Frontal cortex (tissue), 4 donors: ENCODE results near the gene SBK3. TPM values are rescaled to one million over a fixed set of nuclear protein-coding genes. Genes with fewer than 3 reads are reported as not detected.
A peak's percentile ranks its signal among the peaks of the same experiment; 100 is the strongest.
"Not testable (repeated sequence)": the region's sequence is repeated elsewhere in the genome, so short reads cannot be mapped to it uniquely, and the experiment has no call there.

Experiments used
- DNase-seq, 2 donors: peaks; one replicate each; pipeline ENCODE4 v3.0.0; 2012; ENCODE audit warnings: low spot score in 2 of 2
- FAIRE-seq: peaks from 2 replicates; lab custom pipeline; 2012; peaks lifted over from hg19 to GRCh38; lab: Jason Lieb, UNC
- total RNA-seq: library from RNA; depleted of rRNA; stranded (reverse); fragments of >200 nt; gene quantifications from one replicate; pipeline ENCODE4 v1.2.3, GENCODE V29; 2014
- donor health status: control.
- donor health status: control.
- donor health status: control.

SBK3 gene
- total RNA-seq, 1 donor from 2014 or later: not detected

DNA sequence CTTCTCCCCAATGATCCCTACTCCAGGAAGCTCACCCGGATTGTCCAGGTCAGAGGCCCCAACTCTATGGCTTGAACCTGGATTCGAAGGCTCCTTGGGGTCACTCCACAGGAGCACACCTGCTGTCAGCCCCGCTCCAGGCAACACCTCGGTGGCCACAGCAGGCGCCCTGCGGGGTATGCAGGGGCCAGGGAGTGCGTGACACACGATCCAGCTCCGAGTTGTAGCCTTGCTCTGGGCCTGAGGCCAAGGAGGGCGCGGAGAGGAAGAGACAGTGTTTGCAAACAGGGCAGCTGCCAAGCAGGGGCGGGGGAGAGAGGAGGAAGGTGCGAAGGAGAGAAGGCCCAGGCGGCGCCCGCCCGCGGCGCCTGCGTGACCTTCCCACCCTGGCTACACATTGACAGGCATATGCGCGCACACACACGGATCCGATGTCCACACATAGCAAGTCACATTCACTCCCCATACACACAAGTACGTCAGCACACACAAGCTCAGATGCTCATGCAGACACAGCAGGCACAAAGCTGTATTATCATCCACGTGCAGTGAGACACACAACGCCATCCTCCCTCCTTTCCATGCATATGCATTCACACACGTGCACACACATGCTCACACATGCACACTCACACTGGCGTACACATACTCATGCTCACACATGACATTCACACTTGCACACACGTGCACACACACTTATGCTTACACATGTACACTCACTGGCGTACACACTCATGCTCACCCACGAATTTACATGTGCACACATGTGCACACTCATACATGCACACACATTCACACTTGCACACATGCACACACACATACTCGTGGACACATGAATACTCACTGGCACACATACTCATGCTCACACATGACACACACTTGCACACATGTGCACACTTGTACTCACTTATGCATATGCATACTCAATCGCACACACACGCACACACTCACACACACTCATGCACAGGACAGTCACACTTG lies 18.8 kb downstream of the SBK3 start:
- no peak for FAIRE-seq
- DNase-seq: no peak

DNA sequence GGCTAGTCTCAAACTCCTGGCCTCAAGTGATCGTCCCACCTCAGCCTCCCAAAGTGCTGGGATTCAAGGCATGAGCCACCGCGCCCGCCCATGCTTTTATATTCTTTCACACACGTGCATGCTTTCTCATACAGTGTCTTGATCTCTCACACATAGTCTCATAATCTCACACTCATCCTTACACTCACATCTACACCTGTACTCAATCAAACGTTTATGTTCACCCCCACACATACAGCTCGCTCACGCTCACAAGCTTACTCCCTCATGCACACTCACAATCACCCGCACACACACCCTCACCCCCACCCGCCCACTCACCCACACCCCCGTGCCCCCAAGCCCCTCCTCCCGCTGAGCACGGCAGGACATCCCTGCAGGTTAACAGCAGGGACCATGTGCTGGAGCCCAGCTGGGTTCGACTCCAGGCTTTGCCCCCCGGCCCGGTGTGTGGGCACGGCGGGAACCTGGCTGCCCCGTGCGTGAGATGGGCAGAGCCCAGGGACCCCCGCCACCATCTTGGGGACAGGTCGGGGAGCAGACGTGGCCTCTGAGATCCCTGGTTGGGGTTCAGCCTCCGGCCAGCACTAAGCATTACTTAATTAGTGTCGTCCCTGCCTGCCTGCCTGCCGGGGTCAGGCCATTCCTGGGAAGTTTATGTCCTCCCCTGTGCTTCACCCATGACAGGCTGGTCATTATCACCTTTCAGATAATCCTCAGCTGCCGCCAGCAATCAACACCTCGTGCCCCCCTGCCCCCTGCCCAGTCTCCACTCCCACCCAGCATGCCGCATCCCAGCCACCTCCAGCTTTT lies 19.8 kb downstream of the SBK3 start:
- FAIRE-seq: no peak
- no peak for DNase-seq

DNA sequence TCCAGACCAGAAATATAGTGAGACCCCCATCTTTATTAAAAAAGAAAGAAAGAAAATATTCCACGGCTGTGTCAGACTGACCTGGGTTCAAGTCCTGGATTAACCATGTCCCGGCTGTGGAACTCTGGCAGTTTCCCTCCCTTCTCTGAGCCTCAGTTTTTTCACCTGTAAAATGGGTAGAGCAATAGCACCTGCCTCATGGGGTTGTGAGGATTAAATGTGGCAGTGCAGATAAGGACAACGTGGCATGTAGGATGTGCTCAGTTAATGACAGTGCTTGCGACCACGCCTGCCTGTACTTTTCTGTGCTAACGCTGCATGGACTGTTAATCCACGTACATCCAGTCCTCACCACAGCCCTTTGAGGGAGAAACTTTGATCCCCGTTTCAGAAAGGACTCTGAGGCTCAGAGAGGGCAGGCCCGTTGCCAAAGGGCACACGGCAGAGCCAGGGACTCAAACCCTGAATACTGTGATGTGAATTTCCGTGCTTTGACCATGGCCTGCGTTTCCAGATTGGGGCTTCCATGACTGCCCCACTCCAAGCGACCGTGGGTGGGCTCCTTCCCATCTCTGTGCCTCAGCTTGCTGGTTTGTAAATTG lies 24.6 kb downstream of the SBK3 start:
- DNase-seq (no peak), FAIRE-seq (no peak)

DNA sequence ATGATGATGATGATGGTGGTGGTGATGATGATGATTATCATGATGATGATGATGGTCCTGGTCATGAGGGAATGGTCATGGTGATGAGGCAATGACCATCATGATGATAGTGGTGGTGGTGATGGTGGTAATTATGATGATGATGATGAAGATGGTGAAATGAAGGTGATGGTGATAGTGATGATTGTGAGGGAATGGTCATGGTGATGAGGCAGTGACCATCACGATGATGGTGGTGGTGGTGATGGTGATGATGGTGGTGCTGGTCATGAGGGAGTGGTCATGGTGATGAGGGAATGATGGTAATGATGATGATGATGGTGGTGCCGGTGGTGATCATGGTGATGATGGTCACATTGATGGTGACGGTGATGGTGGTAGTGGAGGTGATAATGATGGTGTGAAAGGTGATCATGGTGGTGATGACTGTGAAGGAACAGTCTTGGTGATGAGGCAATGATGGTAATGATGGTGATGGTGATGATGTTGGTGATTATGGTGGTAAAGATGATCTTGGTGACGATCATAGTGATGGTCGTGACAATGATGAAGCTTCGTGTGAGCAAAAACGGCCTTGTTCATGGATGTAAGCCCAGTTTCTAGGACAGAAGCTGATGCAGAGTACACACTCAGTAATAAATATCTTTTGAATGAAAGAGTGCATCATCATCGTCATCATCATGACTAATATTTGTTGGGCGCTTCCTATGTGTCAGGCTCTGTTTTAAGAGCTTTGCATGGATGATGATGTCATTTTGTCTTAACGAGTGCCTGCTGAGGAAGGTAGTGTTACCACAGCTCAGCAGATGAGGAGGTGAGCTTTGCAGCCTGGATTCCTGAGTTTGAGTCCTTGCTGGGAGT lies 25.7 kb downstream of the SBK3 start:
- DNase-seq: no peak
- no peak for FAIRE-seq

DNA sequence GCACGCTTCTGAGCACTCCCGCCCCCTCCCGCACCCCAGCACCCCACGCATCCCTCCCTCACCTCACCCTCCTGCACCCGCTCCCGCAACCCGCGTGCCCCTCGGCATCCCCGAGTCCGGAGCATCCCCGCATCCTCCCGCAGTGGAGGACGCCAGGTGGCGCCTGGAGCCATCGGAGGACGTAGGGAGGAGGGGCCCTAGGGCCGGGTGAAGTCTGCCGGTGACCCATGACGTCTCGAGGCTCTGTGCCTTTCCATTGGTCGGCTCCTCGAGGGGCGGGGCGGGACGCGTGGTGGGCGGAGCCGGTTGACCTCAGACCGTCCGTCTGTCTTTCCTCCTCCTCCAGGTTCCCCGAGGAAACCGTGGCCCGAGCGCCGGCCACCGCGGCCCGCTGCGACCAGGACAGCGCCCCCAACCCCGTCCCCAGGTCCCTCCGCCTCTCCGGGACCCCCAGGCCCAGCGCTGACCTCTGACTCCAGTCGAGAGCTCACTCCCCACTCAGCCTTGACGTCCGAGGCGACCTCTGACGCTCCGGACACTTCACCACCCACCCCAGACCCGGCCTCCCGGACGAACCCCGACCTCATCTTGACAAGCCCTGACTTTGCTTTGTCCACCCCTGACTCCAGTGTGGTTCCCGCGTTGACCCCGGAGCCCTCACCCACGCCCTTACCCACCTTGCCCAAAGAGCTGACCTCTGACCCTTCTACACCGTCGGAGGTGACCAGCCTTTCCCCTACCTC lies 28.3 kb downstream of the SBK3 start:
- FAIRE-seq (peak; percentile 26), DNase-seq (peak; percentile 100)

DNA sequence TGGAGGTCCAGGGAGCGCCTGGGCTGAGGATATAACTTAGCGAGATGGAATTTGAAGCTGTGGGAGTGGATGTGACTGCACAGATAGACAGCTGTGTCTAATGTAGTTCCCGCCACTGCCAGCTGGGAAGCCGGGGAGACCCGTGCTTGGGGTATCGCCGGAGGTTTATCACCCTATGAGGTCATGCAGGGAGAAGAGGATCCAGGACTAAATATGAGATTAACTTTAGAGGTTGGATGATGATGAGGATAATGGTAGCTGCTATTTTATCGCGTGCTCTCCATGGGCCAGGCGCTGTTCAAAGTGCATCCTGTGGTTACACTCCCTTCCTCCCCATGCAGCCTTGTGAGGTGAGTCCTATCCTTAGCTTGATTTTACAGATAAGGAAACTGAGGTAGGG lies 37.2 kb downstream of the SBK3 start:
- FAIRE-seq (no peak), DNase-seq (no peak)

DNA sequence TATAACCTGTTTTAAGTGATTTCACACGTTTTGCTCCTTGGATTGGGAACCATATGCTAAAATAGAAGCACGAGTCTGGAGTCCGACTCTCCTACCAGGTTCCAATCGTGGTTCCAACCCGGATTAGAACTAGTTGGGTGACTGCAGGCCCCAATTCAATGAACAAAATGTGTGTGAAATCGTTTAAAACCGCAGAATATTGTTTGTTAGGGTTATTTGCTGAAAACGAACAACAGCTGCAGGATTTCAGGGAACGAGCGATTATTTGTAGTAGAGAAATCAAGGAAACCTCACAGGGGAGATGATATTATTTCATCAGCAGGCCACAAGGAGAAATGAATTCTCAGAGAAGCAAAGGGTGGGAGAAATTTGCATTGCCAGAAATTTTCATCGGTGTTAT lies 40.4 kb downstream of the SBK3 start:
- no peak for FAIRE-seq
- DNase-seq: no peak

DNA sequence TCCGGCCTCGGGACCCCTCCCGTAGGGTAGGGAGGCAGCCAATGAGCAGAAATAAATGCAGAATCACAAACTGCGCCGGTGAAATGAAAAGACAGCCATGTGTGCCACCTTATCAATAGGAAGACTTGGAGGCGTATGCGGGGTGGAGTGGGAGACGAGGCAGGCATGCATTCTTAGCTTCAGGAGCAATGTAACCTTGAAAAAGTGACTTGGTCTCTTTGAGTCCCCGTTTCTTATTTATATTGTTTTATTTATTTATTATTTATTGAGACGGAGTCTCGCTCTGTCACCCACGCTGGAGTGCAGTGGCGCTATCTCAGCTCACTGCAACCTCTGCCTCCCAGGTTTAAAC lies 41.1 kb downstream of the SBK3 start:
- FAIRE-seq: no peak
- no peak for DNase-seq

DNA sequence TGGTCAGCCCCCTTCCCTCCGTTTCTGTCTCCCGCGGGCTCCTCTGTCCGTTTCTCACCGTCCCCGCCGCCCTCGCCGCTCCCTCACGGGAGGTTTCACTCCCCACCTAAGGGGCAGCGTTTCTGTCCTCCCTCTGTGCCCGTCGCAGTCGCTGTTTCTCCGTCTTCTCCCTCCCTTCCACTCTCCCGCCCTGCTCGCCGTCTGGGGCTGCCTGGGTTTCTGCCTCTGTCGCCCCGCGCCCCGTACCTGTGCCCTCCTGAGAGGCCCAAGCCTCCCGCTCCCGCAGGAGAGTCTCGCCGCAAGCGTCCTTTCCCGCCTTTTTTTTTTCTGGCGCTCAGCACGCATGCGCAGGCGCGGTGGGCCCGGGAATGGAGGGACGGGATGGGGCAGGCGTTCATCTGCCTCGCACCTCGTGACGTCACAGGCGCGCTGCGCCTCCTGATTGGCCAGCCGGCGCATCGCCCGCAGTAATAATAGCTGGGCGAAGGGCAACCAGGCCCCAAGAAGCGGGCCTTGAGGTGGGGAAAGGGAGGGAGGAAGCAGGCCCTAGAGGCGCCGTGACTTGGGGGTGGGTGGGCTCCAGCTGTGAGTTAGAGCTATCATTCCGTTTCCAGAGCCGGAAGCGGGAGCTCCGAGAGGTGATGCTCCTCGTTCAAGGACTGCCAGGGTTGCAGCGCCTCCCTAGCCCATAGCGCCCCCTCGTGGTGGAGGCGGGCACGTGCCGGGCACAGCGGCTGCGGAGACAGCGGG lies 41.7 kb downstream of the SBK3 start:
- DNase-seq (peak; percentile 96 to 100), FAIRE-seq (no peak)

DNA sequence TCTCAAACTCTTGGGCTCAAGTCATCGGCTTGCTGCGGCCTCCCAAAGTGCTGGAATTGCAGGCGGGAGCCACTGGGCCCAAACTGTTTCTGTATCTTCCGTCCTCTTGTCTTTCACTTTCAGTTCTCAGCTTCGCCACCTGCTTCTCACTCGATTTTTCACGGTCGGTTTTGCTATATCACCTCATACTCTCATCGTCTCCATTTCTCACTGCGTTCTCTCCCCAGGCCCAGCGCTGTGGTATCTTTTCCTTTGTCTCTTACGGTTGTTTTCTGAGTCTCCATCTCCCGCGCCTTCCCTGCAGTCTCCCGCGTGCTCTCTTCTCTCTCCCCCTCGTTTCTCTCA lies 42.2 kb downstream of the SBK3 start:
- DNase-seq (no peak), FAIRE-seq (no peak)

DNA sequence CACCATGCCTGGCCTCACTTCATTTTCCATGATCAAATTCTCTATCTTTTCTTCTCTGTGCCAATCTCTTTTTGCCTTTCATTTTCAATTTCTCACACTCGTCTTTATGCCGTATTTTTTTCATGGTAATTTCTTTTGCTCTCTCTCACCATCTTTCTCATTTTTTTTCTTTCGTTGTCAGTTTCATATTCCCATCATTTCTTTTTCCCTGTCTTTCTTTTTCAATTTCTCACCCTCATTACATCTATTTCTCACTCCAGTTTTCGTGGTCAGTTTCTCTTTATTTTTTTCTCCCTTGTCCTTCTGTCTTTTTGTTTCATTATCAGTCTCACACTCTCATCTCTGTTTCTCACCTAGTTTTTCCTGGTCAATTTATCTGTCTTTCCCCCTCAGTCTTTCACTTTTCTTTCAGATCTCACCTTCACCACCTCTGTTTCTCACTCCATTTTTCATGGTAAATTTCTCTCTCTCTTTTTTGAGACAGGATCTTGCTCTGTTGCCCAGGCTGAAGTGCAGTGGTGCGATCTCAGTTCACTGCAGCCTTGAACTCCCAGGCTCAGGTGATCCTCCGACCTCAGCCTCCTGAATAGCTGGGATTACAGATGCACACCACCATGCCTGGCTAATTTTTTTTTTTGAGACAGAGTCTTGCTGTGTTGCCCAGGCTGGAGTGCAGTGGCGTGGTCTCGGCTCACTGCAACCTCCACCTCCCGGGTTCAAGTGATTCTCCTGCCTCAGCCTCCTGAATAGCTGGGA lies 43.0 kb downstream of the SBK3 start:
- no peak for DNase-seq
- FAIRE-seq: no peak

DNA sequence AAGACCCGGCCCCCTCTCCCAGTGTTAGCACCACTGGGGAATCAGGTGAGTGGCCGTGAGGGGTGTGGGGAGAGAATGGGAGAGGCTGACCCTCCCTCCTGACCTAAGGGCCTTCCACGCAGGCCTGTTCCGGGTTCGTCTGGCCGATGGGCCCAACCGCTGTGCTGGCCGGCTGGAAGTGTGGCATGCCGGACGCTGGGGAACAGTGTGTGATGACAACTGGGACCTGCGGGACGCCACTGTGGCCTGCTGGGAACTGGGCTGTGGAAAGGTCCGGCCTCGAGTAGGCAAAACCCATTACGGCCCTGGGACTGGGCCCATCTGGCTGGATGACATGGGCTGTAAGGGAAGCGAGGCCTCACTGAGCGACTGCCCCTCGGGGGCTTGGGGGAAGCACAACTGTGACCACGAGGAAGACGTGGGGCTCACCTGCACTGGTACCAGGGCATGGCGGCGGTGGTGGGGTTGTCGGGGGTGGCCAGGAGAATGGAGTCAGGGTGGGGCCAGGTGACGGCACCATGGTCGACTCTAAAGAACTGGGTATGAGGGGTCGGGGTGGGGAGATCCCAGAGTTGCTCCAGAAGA lies 44.9 kb downstream of the SBK3 start:
- FAIRE-seq (no peak), DNase-seq (no peak)

DNA sequence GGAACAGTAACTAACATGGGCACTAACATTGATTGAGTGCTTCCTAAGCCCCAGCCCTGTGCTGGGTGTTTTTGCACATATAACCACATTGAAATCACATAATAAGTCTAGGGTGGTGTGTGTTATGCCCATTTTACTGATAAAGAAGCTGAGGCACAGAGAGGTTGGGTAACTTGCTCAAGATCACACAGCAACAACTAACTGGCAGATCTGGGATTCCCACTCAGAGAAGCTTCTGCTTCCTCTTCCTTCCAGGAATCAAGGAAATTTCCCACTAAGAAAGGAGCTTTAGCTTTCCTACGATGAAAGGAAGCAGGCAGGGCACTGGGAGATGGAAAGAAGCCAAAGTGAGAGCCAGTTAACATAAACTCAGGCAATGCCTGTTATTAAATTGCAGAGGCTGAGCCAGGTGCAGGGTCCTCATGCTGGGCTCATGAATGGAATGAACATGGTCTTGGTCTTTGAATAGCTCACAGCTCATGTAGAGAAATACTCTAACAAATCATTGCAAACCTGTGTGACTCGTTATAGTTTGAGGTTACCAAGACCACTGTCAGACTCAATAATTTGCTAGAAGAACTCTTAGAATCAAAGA lies 47.0 kb downstream of the SBK3 start:
- DNase-seq (no peak), FAIRE-seq (no peak)

DNA sequence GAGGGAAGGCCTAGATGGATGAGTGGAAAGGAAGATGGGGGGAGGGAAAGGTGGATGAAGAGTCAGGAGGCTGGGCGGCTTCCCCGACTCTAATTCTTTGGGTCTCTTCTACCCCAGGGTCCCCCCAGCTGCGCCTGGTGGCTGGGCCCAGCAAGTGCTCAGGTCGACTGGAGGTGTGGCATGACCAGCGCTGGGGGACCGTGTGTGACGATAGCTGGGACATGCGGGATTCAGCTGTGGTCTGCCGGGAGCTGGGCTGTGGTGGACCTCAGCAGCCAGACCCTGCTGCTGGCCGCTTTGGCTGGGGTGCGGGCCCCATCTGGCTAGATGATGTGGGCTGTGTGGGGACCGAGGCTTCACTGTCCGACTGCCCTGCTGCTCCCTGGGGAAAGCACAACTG lies 47.6 kb downstream of the SBK3 start:
- FAIRE-seq: no peak
- no peak for DNase-seq

DNA sequence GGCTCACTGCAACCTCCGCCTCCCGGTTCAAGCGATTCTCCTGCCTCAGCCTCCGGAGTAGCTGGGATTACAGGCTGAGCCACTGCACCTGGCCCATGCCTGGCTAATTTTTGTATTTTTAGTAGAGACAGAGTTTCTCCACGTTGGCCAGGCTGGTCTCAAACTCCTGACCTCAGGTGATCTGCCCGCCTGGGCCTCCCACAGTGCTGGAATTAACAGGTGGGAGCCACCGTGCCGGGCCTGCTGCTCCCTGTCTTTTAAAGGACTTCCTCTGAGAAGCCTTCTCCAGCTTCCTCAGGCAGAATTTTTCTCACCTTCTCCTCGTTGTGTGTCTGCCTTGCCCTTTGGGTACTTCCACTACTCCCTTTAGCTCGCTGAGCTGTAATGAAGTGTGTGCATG lies 48.5 kb downstream of the SBK3 start:
- DNase-seq, FAIRE-seq: not testable (repeated sequence)

DNA sequence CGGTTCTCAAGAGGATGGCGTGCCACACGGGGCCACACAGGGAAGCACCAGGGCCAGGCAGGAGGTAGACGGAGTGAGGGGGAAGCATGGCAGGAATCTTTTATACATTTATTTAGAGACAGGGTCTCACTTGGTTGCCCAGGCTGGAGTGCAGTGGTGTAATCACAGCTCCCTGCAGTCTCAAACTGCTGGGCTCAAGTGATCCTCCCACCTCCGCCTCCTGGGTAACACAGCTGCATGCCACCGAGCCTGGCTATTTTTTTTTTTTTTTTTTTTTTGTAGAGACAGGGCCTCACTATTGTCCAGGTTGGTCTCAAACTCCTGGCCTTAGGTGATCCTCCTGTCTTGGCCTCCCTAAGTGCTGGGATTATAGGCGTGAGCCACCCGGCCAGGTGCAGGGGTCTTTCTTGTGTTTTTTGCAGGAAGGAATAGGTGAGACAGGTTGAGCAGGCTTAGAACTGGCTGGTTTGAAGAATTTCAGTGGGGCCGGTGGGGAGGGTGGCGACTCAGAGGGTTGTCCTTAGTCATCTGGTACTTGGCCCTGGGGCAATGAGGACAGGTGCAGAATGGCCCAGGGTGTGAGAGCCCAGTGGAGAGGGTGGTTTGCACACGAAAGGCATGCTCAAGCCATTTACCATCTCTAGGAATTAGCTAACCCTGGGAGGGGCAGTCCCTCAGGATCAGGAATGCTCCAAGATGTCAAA lies 49.5 kb downstream of the SBK3 start:
- DNase-seq (no peak), FAIRE-seq (no peak)
